OCI-LY7 (cell line): ENCODE results near the gene TALDO1. TPM values are rescaled to one million over a fixed set of nuclear protein-coding genes. Genes with fewer than 3 reads are reported as not detected.

Experiments
- Bru-seq: library from RNA; stranded (reverse); fragments of 400-500 nt; gene quantifications from one replicate; lab custom pipeline; 2021; lab: Mats Ljungman, UMichigan
- BruChase-seq, 2 experiments: library from RNA; stranded (reverse); fragments of 400-500 nt; gene quantifications; one replicate each; lab custom pipeline; 2021; lab: Mats Ljungman, UMichigan
- BruUV-seq: library from RNA; stranded (reverse); fragments of 400-500 nt; replicated peaks from 2 replicates; lab custom pipeline; 2021; lab: Mats Ljungman, UMichigan
- CTCF ChIA-PET: fragments of 300-600 bp; sonication (Branson Sonifier 250); formaldehyde crosslinking; loops from one replicate; lab custom pipeline; 2022; ENCODE audit warnings: antibody characterized with exemption; ENCODE audit not compliant: unreplicated experiment; lab: Charles Lee
- POLR2A ChIA-PET: fragments of 300-600 bp; sonication (Branson Sonifier 250); formaldehyde crosslinking; loops from one replicate; lab custom pipeline; 2022; ENCODE audit warnings: antibody characterized with exemption; lab: Charles Lee
- DNase-seq: peaks from one replicate; pipeline ENCODE4 v3.0.0-alpha.2; 2015; ENCODE audit warnings: low spot score
- H2AFZ ChIP-seq: fragments of 200-600 bp; sonication (generic), shearing (Covaris generic); 2 replicates; pipeline ENCODE4 v1.6.1; 2014; ENCODE audit warnings: mild to moderate bottlenecking, antibody characterized with exemption, low read length, moderate library complexity
- H3K27ac ChIP-seq: fragments of 200-600 bp; sonication (generic); 2 replicates; pipeline ENCODE4 v1.5.1; 2014; ENCODE audit warnings: mixed run types, low read depth, mild to moderate bottlenecking, moderate library complexity, low read length, inconsistent platforms; ENCODE audit not compliant: poor library complexity, severe bottlenecking
- H3K36me3 ChIP-seq: fragments of 200-600 bp; sonication (generic); 2 replicates; pipeline ENCODE4 v1.6.1; 2014; ENCODE audit warnings: mild to moderate bottlenecking, antibody characterized with exemption, low read length, moderate library complexity, mixed read lengths; ENCODE audit not compliant: insufficient read depth
- H3K4me1 ChIP-seq: fragments of 200-600 bp; sonication (generic); 2 replicates; pipeline ENCODE4 v1.5.1; 2014; ENCODE audit warnings: mild to moderate bottlenecking, low read length; ENCODE audit not compliant: insufficient read depth, poor library complexity, severe bottlenecking
- H3K4me2 ChIP-seq: fragments of 200-600 bp; sonication (generic); 2 replicates; pipeline ENCODE4 v1.6.1; 2014; ENCODE audit warnings: mild to moderate bottlenecking, low read length
- H3K4me3 ChIP-seq: fragments of 200-600 bp; sonication (generic); 2 replicates; pipeline ENCODE4 v1.5.1; 2014; ENCODE audit warnings: mild to moderate bottlenecking, low read depth, low read length; ENCODE audit not compliant: poor library complexity, severe bottlenecking
- H3K79me2 ChIP-seq: fragments of 200-600 bp; sonication (generic); 2 replicates; pipeline ENCODE4 v1.6.1; 2016; ENCODE audit warnings: low read depth, mild to moderate bottlenecking, low read length, moderate library complexity, mixed read lengths; ENCODE audit not compliant: insufficient read depth
- H3K9me2 ChIP-seq: fragments of 200-600 bp; sonication (generic); 2 replicates; pipeline ENCODE4 v1.6.1; 2016; ENCODE audit warnings: mild to moderate bottlenecking, low read length, mixed read lengths; ENCODE audit not compliant: insufficient read depth
- H3K9me3 ChIP-seq: fragments of 200-600 bp; sonication (generic); 2 replicates; pipeline ENCODE4 v1.6.1; 2014; ENCODE audit warnings: mild to moderate bottlenecking, mixed run types, low read length, mixed read lengths
- H4K20me1 ChIP-seq: fragments of 200-600 bp; sonication (generic); 2 replicates; pipeline ENCODE4 v1.6.1; 2014; ENCODE audit warnings: mild to moderate bottlenecking, antibody characterized with exemption, low read length, moderate library complexity, mixed read lengths; ENCODE audit not compliant: insufficient read depth
- CTCF ChIP-seq: fragments of 200-600 bp; sonication (generic); conservative IDR thresholded peaks from 2 replicates; pipeline ENCODE4 v1.5.1; 2014; ENCODE audit warnings: mild to moderate bottlenecking, antibody characterized with exemption, low read length, moderate library complexity, mixed read lengths
- EZH2phosphoT487 ChIP-seq: fragments of 200-600 bp; sonication (generic); IDR thresholded peaks from 2 replicates; pipeline ENCODE4 v1.6.1; 2018; ENCODE audit warnings: low read depth, borderline replicate concordance, mild to moderate bottlenecking, mixed run types, antibody characterized with exemption, low read length, moderate library complexity, mixed read lengths
- intact Hi-C: fragments of 100-400 bp; cut with micrococcal nuclease; formaldehyde crosslinking; loops from one replicate; pipeline ENCODE4 v1.10.0; 2022; ENCODE audit not compliant: unreplicated experiment
- long read RNA-seq: library from polyadenylated mRNA; stranded (forward); transcript quantifications from one replicate; pipeline ENCODE4 v2.0.0, GENCODE V29; 2022
- total RNA-seq, 2 experiments: library from RNA; depleted of rRNA in 1 of 2; stranded (reverse); fragments of >200 nt in 1 of 2; shearing (Covaris generic) in 1 of 2; gene quantifications; 2 replicates each; pipeline ENCODE4 v1.2.3, GENCODE V29; 2014 to 2022

TALDO1 gene
- total RNA-seq (2014; rRNA removed; shearing (Covaris generic)), result 209 and 226 TPM in 2 replicates
- 172 and 195 TPM in 2 replicates for total RNA-seq (2022)
- percentile 60 among the genes with signal in this experiment for Bru-seq, nascent RNA
- percentile 74 among the genes with signal in this experiment for BruChase-seq, experiment 1, labeled RNA remaining after a 6-hour chase
- percentile 61 among the genes with signal in this experiment for BruChase-seq, experiment 2, labeled RNA remaining after a 2-hour chase
- long read RNA-seq, transcript TALDO1-201 (8 exons, 1,346 nt), result major isoform, 154 of 177 reads
- long read RNA-seq, partial matches to known transcripts, result 9 of 177 reads
- long read RNA-seq, other reads (novel, unspliced or antisense), result 12 of 177 reads

GRCh38 chr11:747158-748006, at the start of gene TALDO1:
TALDO1 (plus strand) TSS chr11:747464; CDS start chr11:747482, 18 bp downstream.
- TF ChIP-seq EZH2phosphoT487, result no peak
- TF ChIP-seq CTCF, result peak; percentile 49; the same call in 1 of the 2 replicates
- H3K9me2 ChIP-seq, result no peaks in the 10 kb centered on the region
- peaks cover 50% of the 10 kb centered on the region for H3K79me2 ChIP-seq
- peak within 1 kb of the TSS; percentile 68 for H3K27ac ChIP-seq
- ChIA-PET POLR2A (interaction anchor here (0.8 to 1.9 kb wide), 7 partner anchors 9 to 73 kb away, joined by 3 to 7 read pairs (median 5); partner anchors contain the start of gene TMEM80), CTCF (interaction anchor here (0.5 to 1.2 kb wide), 3 partner anchors 21 to 74 kb away, joined by 3 to 4 read pairs (median 3); no protein-coding TSS in a partner anchor)
- peaks cover 6% of the 10 kb centered on the region; the same call in 1 of the 2 replicates for H4K20me1 ChIP-seq
- H3K36me3 ChIP-seq, result peaks cover 25% of the 10 kb centered on the region
- peak within 1 kb of the TSS; percentile 93 for H3K4me3 ChIP-seq
- peak within 1 kb of the TSS; percentile 97 for H3K4me2 ChIP-seq
- intact Hi-C loops, result loop anchor here (1.0 to 5.0 kb wide), 2 partner anchors 29 to 50 kb away; partner anchors contain the start of gene SLC25A22
- H2AFZ ChIP-seq, result peak within 1 kb of the TSS; percentile 59
- BruUV-seq, result no TSS peak
- no peaks in the 10 kb centered on the region for H3K9me3 ChIP-seq
- peaks cover 22% of the 10 kb centered on the region for H3K4me1 ChIP-seq
- peak; percentile 94 for DNase-seq

GRCh38 chr11:697811-698311, 49.4 kb upstream of the TALDO1 start:
- Histone ChIP-seq H2AFZ (no peak overlapping the region), H3K9me3 (no peaks in the 10 kb centered on the region), H3K9me2 (no peaks in the 10 kb centered on the region), H3K36me3 (peaks cover 3% of the 10 kb centered on the region; the same call in 1 of the 2 replicates), H3K79me2 (peaks cover 31% of the 10 kb centered on the region; the same call in 1 of the 2 replicates), H3K4me1 (peaks cover 35% of the 10 kb centered on the region), H3K4me3 (peak overlapping the region; percentile 83), H3K4me2 (peak overlapping the region; percentile 77), H4K20me1 (no peaks in the 10 kb centered on the region), H3K27ac (peak overlapping the region; percentile 88)
- ChIA-PET CTCF (interaction anchor here (0.6 to 3.7 kb wide), 2 partner anchors 25 to 1975 kb away, joined by 3 to 26 read pairs; no protein-coding TSS in a partner anchor), POLR2A (interaction anchor here (0.6 to 1.6 kb wide), 3 partner anchors 25 to 39 kb away, joined by 3 to 5 read pairs (median 3); no protein-coding TSS in a partner anchor)
- intact Hi-C loops, result no loop called here
- TF ChIP-seq CTCF (no peak), EZH2phosphoT487 (no peak)
- DNase-seq, result no peak
- BruUV-seq, result no TSS peak
